ENCODE measurements around the gene NEDD8. TPM values are rescaled to one million over a fixed set of nuclear protein-coding genes. Genes with fewer than 3 reads are reported as not detected.

NEDD8 gene
- total RNA-seq (86.6 and 98.5 TPM in 2 replicates), polyA plus RNA-seq (86.7 and 104 TPM in 2 replicates), polyA minus RNA-seq (56.0 and 56.6 TPM in 2 replicates)
- 170 TPM for total RNA-seq (2013)

GRCh38 chr14:24232121-24232644 lies at the start of gene NEDD8:
NEDD8 (minus strand) TSS chr14:24232367; CDS start chr14:24232267, 100 bp downstream.
- peaks cover 0 to 31% of the 10 kb centered on the region in 2 experiments for H3K36me3 ChIP-seq (replicated peaks in 1 of 2; ENCODE audit: control extremely low read depth in 1 of 2, control insufficient read depth in 1 of 2, extremely low read depth in 1 of 2, insufficient read depth in 2 of 2, low read length in 1 of 2)
- POLR2A ChIA-PET = interaction anchor here (0.9 to 3.5 kb wide), 4 partner anchors 10 to 52 kb away, joined by 3 to 13 read pairs (median 10); partner anchors contain the start of genes CHMP4A, MDP1 and TINF2
- H3K4me1 Mint-ChIP-seq = peaks cover 55% of the 10 kb centered on the region
- H3K9ac ChIP-seq (ENCODE audit: low read length) = peak within 1 kb of the TSS; percentile 91
- intact Hi-C loops (cut with micrococcal nuclease) = loop anchor here (1.0 to 5.0 kb wide), 10 partner anchors 10 to 210 kb away; partner anchors contain the start of genes CHMP4A, DCAF11, DHRS1 and IPO4
- peak within 1 kb of the TSS; percentile 75 to 100 (median 97) for H3K4me3 ChIP-seq (ENCODE audit: control extremely low read depth in 1 of 5, extremely low read depth in 1 of 5, insufficient read depth in 1 of 5, low read depth in 2 of 5, low read length in 4 of 5)
- peak within 1 kb of the TSS; percentile 36 to 67 for H3K27ac ChIP-seq (ENCODE audit: low read length in 2 of 2)
- CTCF ChIA-PET = interaction anchor here (1.6 to 2.3 kb wide), 2 partner anchors 11 to 16 kb away, joined by 5 to 19 read pairs; partner anchors contain the start of genes MDP1 and TINF2
- no peak for TF ChIP-seq CTCF (IDR thresholded peaks at IDR 0.05)
- TF ChIP-seq EZH2 (IDR thresholded peaks at IDR 0.05; ENCODE audit: borderline replicate concordance, insufficient read depth, low read depth, low read length, poor library complexity, severe bottlenecking) = no peak
- H3K9me3 ChIP-seq (ENCODE audit: control extremely low read depth in 1 of 3, control insufficient read depth in 2 of 3, insufficient read depth in 1 of 3, low read length in 2 of 3) = no peaks in the 10 kb centered on the region
- peak; percentile 86 for ATAC-seq (ENCODE audit: low read depth)
- under 1% methylated on average over 28 of the region's 30 CpGs for WGBS (ENCODE audit: insufficient coverage)
- no peaks in the 10 kb centered on the region for H3K27me3 Mint-ChIP-seq
- H3K9me3 Mint-ChIP-seq (ENCODE audit: insufficient read depth) = no peaks in the 10 kb centered on the region
- H3K79me2 ChIP-seq (ENCODE audit: control insufficient read depth, insufficient read depth, low read length) = peaks cover 71% of the 10 kb centered on the region
- H3K4me2 ChIP-seq (replicated peaks; ENCODE audit: low read depth, low read length, poor library complexity, severe bottlenecking) = peak within 1 kb of the TSS; percentile 83
- peaks cover 13% of the 10 kb centered on the region for H4K20me1 ChIP-seq (ENCODE audit: control insufficient read depth, insufficient read depth, low read length, poor library complexity, severe bottlenecking)
- H3K4me3 Mint-ChIP-seq = peak within 1 kb of the TSS; percentile 96
- H3K4me1 ChIP-seq (ENCODE audit: control insufficient read depth in 2 of 2, insufficient read depth in 2 of 2, low read length in 2 of 2) = peaks cover 18 to 24% of the 10 kb centered on the region in 2 donors
- peak; percentile 95 for DNase-seq
- no peaks in the 10 kb centered on the region for H3K27me3 ChIP-seq (replicated peaks in 1 of 4; ENCODE audit: control extremely low read depth in 1 of 4, control insufficient read depth in 3 of 4, insufficient read depth in 4 of 4, low read length in 3 of 4)
- peak within 1 kb of the TSS; percentile 90 for H2AFZ ChIP-seq (ENCODE audit: insufficient read depth, low read depth, low read length, poor library complexity, severe bottlenecking)
- H3K27ac Mint-ChIP-seq = peak within 1 kb of the TSS; percentile 95

GRCh38 chr14:24281636-24282035 lies 49.5 kb upstream of the NEDD8 start:
- peaks cover 38 to 58% of the 10 kb centered on the region in 2 donors for H3K4me1 ChIP-seq (ENCODE audit: control insufficient read depth in 2 of 2, insufficient read depth in 2 of 2, low read length in 2 of 2)
- CTCF ChIA-PET = interaction anchor here (1.0 to 7.1 kb wide), 5 partner anchors 10 to 39 kb away, joined by 4 to 93 read pairs (median 21); partner anchors contain the start of genes CIDEB, DHRS1, NOP9 and RABGGTA

More at GRCh38 chr14:24281636-24282035, 49.5 kb upstream of the NEDD8 start:
- no peaks in the 10 kb centered on the region for H3K36me3 ChIP-seq (replicated peaks in 1 of 2; ENCODE audit: control extremely low read depth in 1 of 2, control insufficient read depth in 1 of 2, extremely low read depth in 1 of 2, insufficient read depth in 2 of 2, low read length in 1 of 2)
- no peak overlapping the region for H3K27ac ChIP-seq (ENCODE audit: low read length in 2 of 2)
- peak overlapping the region; percentile 62 for H3K27ac Mint-ChIP-seq
- peaks cover 0 to 10% (median 0%) of the 10 kb centered on the region in 3 donors for H3K9me3 ChIP-seq (ENCODE audit: control extremely low read depth in 1 of 3, control insufficient read depth in 2 of 3, insufficient read depth in 1 of 3, low read length in 2 of 3)
- POLR2A ChIA-PET = interaction anchor here (0.6 to 1.5 kb wide), 3 partner anchors 11 to 43 kb away, joined by 3 to 7 read pairs (median 3); partner anchors contain the start of gene RABGGTA
- no peak overlapping the region for H3K4me3 Mint-ChIP-seq
- DNase-seq = no peak
- peaks cover 55% of the 10 kb centered on the region for H3K4me1 Mint-ChIP-seq
- ATAC-seq (ENCODE audit: low read depth) = no peak
- H2AFZ ChIP-seq (ENCODE audit: insufficient read depth, low read depth, low read length, poor library complexity, severe bottlenecking) = no peak overlapping the region
- peaks cover 39% of the 10 kb centered on the region for H3K79me2 ChIP-seq (ENCODE audit: control insufficient read depth, insufficient read depth, low read length)
- 98% methylated on average over 3 of the region's 7 CpGs for WGBS (ENCODE audit: insufficient coverage)
- no peaks in the 10 kb centered on the region for H4K20me1 ChIP-seq (ENCODE audit: control insufficient read depth, insufficient read depth, low read length, poor library complexity, severe bottlenecking)
- H3K27me3 ChIP-seq (replicated peaks in 1 of 4; ENCODE audit: control extremely low read depth in 1 of 4, control insufficient read depth in 3 of 4, insufficient read depth in 4 of 4, low read length in 3 of 4) = no peaks in the 10 kb centered on the region
- no peak overlapping the region for H3K4me3 ChIP-seq (ENCODE audit: control extremely low read depth in 1 of 5, extremely low read depth in 1 of 5, insufficient read depth in 1 of 5, low read depth in 2 of 5, low read length in 4 of 5)
- H3K9ac ChIP-seq (ENCODE audit: low read length) = no peak overlapping the region
- no peak overlapping the region for H3K4me2 ChIP-seq (replicated peaks; ENCODE audit: low read depth, low read length, poor library complexity, severe bottlenecking)
- no peaks in the 10 kb centered on the region for H3K9me3 Mint-ChIP-seq (ENCODE audit: insufficient read depth)
- H3K27me3 Mint-ChIP-seq = no peaks in the 10 kb centered on the region
- no peak for TF ChIP-seq CTCF (IDR thresholded peaks at IDR 0.05)
- no peak for TF ChIP-seq EZH2 (IDR thresholded peaks at IDR 0.05; ENCODE audit: borderline replicate concordance, insufficient read depth, low read depth, low read length, poor library complexity, severe bottlenecking)
- intact Hi-C loops (cut with micrococcal nuclease) = no loop called here
